Renal pelvis (tissue), 12 donors: ENCODE results near the gene SAV1. TPM values are rescaled to one million over a fixed set of nuclear protein-coding genes. Genes with fewer than 3 reads are reported as not detected.
"Not testable (repeated sequence)": the region's sequence is repeated elsewhere in the genome, so short reads cannot be mapped to it uniquely, and the experiment has no call there.

ENCODE experiments used
- DNase-seq: peaks from one replicate; pipeline ENCODE4 v3.0.0-alpha.2; 2013
- long read RNA-seq, 16 experiments: transcript quantifications; one replicate each; lab custom pipeline, GENCODE V29; 2026
- polyA plus RNA-seq, 3 donors: library from polyadenylated mRNA; unstranded; fragments of 120-200 nt; gene quantifications; one replicate each; pipeline ENCODE4 v1.2.1, GENCODE V29; 2013; ENCODE audit not compliant: insufficient read length in 3 of 3

SAV1 gene
- 10 to 100 TPM; 32.0 to 36.1 (median 34.3) TPM for polyA plus RNA-seq
- long read RNA-seq, donor 1, transcript SAV1-201 (5 exons, 3,063 nt), result major isoform, 16 of 30 reads
- long read RNA-seq, donor 1, partial matches to known transcripts, result 14 of 30 reads
- long read RNA-seq, donor 1, other reads (novel, unspliced or antisense), result 0 of 30 reads
- long read RNA-seq, donor 2, partial matches to known transcripts, result 0 of 4 reads
- long read RNA-seq, donor 2, other reads (novel, unspliced or antisense), result 0 of 4 reads
- long read RNA-seq, donor 3, transcript SAV1-201 (5 exons, 3,063 nt), result major isoform, 9 of 10 reads
- long read RNA-seq, donor 3, partial matches to known transcripts, result 0 of 10 reads
- long read RNA-seq, donor 3, other reads (novel, unspliced or antisense), result 0 of 10 reads
- long read RNA-seq, donor 4, transcript SAV1-201 (5 exons, 3,063 nt), result major isoform, 9 of 9 reads
- long read RNA-seq, donor 4, partial matches to known transcripts, result 0 of 9 reads
- long read RNA-seq, donor 4, other reads (novel, unspliced or antisense), result 0 of 9 reads
- long read RNA-seq, donor 5, partial matches to known transcripts, result 0 of 3 reads
- long read RNA-seq, donor 5, other reads (novel, unspliced or antisense), result 0 of 3 reads
- long read RNA-seq, donor 6, transcript SAV1-201 (5 exons, 3,063 nt), result major isoform, 9 of 9 reads
- long read RNA-seq, donor 6, partial matches to known transcripts, result 0 of 9 reads
- long read RNA-seq, donor 6, other reads (novel, unspliced or antisense), result 0 of 9 reads
- long read RNA-seq, donor 7, transcript SAV1-201 (5 exons, 3,063 nt), result major isoform, 9 of 15 reads
- long read RNA-seq, donor 7, partial matches to known transcripts, result 5 of 15 reads
- long read RNA-seq, donor 7, other reads (novel, unspliced or antisense), result 0 of 15 reads
- long read RNA-seq, donor 8, transcript SAV1-201 (5 exons, 3,063 nt), result major isoform, 11 of 12 reads
- long read RNA-seq, donor 8, partial matches to known transcripts, result 0 of 12 reads
- long read RNA-seq, donor 8, other reads (novel, unspliced or antisense), result 0 of 12 reads
- long read RNA-seq, donor 9, transcript SAV1-201 (5 exons, 3,063 nt), result major isoform, 10 of 10 reads
- long read RNA-seq, donor 9, partial matches to known transcripts, result 0 of 10 reads
- long read RNA-seq, donor 9, other reads (novel, unspliced or antisense), result 0 of 10 reads
- long read RNA-seq, donor 10, transcript SAV1-201 (5 exons, 3,063 nt), result major isoform, 6 of 8 reads
- long read RNA-seq, donor 10, partial matches to known transcripts, result 0 of 8 reads
- long read RNA-seq, donor 10, other reads (novel, unspliced or antisense), result 0 of 8 reads
- long read RNA-seq, donor 11, transcript SAV1-201 (5 exons, 3,063 nt), result major isoform, 11 of 20 reads
- long read RNA-seq, donor 11, partial matches to known transcripts, result 9 of 20 reads
- long read RNA-seq, donor 11, other reads (novel, unspliced or antisense), result 0 of 20 reads
- long read RNA-seq, donor 12, transcript SAV1-201 (5 exons, 3,063 nt), result major isoform, 9 of 9 reads
- long read RNA-seq, donor 12, partial matches to known transcripts, result 0 of 9 reads
- long read RNA-seq, donor 12, other reads (novel, unspliced or antisense), result 0 of 9 reads
- long read RNA-seq, donor 13, partial matches to known transcripts, result 0 of 4 reads
- long read RNA-seq, donor 13, other reads (novel, unspliced or antisense), result 0 of 4 reads
- long read RNA-seq, donor 14, result 0 reads
- long read RNA-seq, donor 15, result 0 reads
- long read RNA-seq, donor 16, transcript SAV1-201 (5 exons, 3,063 nt), result major isoform, 8 of 10 reads
- long read RNA-seq, donor 16, partial matches to known transcripts, result 0 of 10 reads
- long read RNA-seq, donor 16, other reads (novel, unspliced or antisense), result 0 of 10 reads

GRCh38 chr14:50667996-50668825 is at the start of gene SAV1:
SAV1 (minus strand) TSS chr14:50668306; CDS start chr14:50667967, 339 bp downstream.
- peak; percentile 86 for DNase-seq

DNA sequence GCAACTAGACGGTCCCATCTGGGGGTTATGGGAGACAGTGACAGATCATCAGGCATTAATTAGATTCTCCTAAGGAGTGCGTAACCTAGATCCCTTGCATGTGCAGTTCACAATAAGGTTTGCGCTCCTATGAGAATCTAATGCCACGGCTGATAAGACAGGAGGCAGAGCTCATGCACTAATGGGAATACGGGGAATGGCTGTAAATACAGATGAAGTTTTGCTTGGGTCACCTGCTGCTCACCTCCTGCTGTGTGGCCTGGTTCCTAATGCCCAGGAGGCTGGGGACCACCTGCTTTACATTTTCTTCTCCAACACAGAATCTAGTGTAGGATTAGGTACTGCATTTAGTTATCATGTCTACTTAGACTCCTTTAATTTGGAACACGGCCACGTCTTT is 49.7 kb upstream of the SAV1 start:
- DNase-seq, result no peak

GRCh38 chr14:50714450-50715073 is 46.5 kb upstream of the SAV1 start:
- DNase-seq, result peak; percentile 4

DNA sequence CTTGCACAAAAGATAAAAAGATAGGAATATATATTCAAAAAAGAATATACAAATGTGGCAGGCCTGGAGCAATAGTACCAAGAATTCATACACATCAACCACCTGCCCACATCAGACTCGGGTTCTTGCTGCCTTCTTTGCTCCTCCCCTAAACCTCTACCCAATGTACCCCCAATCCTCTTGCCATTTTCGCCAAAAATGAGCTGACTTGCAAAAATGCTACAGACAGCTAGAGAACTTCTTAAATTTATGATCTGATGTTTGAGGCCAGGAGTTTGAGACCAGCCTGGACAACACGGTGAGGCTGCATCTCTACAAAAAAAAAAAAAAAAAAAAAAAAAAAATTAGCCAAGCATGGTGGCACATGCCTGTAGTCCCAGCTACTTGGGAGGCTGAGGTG is 42.9 kb upstream of the SAV1 start:
- no peak for DNase-seq

DNA sequence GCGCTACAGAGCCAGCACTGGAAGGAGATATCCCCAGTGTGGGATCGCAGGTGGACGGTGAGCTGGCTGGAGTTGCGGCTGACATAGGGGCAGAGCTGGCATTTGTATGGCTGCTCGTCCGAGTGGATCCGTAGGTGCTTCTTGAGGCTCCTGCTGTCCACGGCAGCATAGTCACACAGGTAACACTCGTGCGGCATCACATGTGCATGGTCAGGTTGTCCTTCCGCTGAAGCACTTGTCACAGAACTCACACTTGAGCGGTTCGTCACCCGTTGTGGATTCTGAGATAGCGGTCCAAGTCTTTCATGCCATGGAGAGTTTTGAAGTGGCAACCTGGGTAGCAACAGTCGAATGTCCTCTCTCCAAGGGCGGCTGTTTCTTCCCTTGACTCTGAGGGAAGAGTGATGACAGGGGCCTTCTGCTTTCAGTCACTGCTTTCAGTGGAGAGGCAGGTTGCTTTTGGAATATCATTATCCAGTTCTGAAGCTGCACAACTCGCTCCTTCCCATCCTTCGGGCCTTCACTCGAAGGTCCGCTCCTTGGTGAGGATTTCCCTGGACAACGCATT is 37.0 kb upstream of the SAV1 start:
- no peak for DNase-seq

- DNase-seq, result no peak
Observed at GRCh38 chr14:50704454-50705010, 36.4 kb upstream of the SAV1 start.

GRCh38 chr14:50697659-50698290 is 29.7 kb upstream of the SAV1 start:
- DNase-seq, result no peak

GRCh38 chr14:50694260-50694659 is 26.2 kb upstream of the SAV1 start:
- not testable (repeated sequence) for DNase-seq

DNA sequence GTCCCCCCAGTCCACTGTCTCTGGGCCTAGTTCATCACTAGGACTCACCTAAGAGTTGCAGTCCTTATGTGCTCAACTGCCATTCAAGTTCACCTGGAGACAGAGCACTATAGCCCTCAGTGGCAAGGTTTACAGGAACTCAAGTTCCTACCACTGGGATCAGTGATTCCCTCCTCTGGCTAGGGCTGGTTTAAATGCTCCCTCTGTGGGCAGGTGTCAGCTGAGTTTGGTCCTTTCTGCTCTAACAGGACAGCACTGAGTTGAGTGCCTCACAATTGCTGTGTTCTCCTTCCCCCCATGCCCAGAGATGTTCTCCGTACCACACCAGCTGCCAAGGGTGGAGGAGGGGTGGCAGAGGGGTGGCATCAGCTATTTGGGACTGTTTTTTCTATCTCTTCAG is 20.8 kb upstream of the SAV1 start:
- DNase-seq, result no peak

GRCh38 chr14:50679674-50680073 is 11.6 kb upstream of the SAV1 start:
- no peak for DNase-seq

- no peak for DNase-seq
Observed at GRCh38 chr14:50678163-50678562, 10.1 kb upstream of the SAV1 start.

GRCh38 chr14:50677527-50678063 is 9.5 kb upstream of the SAV1 start:
- no peak for DNase-seq

GRCh38 chr14:50676814-50677516 is 8.9 kb upstream of the SAV1 start:
- DNase-seq, result no peak

DNA sequence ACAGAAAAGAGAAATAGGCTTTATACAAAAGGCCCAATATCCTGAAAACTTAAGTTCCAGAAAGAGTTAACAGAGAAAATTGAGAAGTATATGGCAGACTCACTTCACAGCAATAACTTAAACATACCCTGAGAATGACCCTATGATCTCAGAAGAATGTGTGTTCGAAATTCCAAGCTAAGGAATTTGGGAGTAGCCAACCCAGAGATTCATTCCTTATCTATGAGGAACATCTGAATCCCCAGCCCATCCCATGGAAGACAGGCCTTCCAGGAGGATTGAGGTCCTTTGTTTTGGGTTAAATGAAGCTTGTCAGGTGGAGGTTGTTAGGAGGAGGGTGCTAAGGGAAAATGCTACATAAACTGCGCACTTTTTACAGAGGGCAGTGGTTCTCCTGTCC is 7.5 kb upstream of the SAV1 start:
- DNase-seq, result no peak

DNA sequence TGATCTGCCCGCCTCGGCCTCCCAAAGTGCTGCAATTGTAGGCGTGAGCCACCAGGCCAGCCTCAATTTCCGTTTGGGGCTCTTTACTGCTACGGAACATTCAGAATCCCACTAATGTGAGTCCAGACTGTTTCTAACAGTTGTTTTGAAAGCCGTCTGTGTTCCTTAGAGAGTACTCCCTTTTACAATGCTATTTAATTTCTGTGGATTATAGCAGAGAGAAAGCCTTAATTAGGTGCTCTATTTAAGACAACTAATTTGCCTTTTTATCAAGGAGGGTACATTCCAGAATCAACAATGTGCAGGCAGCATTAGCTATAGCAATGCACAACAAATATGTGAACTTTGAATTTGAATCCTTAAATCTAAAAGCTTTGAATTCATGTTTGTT is 2.8 kb upstream of the SAV1 start:
- no peak for DNase-seq

DNA sequence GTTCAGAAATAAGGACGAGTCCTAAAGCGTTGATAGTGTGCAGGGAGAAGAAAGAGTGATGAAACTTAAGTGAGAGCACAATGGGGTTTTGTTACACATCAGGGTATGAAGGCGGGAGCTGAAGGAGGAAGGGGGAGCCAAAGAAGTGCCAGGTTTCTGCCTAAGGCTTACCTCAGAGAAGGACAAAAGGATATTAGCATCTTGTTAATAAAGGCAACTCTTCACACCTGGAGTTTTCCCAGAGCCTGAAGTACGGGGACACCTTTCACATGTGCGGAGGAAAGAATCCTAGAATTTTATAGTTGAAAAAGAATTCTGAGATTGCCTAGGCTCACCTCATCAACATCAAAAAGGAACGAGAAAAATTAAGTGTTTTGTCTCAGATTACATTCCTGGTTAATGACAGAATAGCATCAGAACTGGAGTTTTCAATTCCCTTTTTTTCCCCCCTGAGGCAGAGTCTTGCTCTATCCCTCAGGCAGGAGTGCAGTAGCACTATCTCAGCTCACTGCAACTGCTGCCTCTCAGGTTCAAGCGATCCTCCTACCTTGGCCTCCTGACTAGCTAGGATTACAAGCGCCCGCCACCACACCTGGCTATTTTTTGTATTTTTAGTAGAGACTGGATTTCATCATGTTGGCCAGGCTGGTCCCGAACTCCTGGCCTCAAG is 2.2 kb upstream of the SAV1 start:
- DNase-seq, result no peak
